Ishikawa (cell line): Measurements from ENCODE around the gene PTRH1.

Source experiments
- CEBPB ChIP-seq: IDR thresholded peaks from 2 replicates; pipeline ENCODE4 v1.6.1; 2012
- CREB1 ChIP-seq: IDR thresholded peaks from 2 replicates; pipeline ENCODE4 v1.6.1; 2012; ENCODE audit warnings: low read depth
- EGR1 ChIP-seq: IDR thresholded peaks from 2 replicates; pipeline ENCODE4 v1.6.1; 2012
- EP300 ChIP-seq: IDR thresholded peaks from 2 replicates; pipeline ENCODE4 v1.6.1; 2012; ENCODE audit warnings: borderline replicate concordance
- FOXM1 ChIP-seq: IDR thresholded peaks from 2 replicates; pipeline ENCODE4 v1.6.1; 2012; ENCODE audit warnings: low read depth, borderline replicate concordance
- MAX ChIP-seq: IDR thresholded peaks from 2 replicates; pipeline ENCODE4 v1.6.1; 2012
- NFIC ChIP-seq: IDR thresholded peaks from 2 replicates; pipeline ENCODE4 v1.6.1; 2012
- RAD21 ChIP-seq: IDR thresholded peaks from 2 replicates; pipeline ENCODE4 v1.6.1; 2012; ENCODE audit warnings: low read depth
- REST ChIP-seq: IDR thresholded peaks from 2 replicates; pipeline ENCODE4 v1.6.1; 2012; ENCODE audit warnings: low read depth, mild to moderate bottlenecking
- TAF1 ChIP-seq: IDR thresholded peaks from 2 replicates; pipeline ENCODE4 v1.6.1; 2012; ENCODE audit warnings: low read depth, mild to moderate bottlenecking
- TCF12 ChIP-seq: IDR thresholded peaks from 2 replicates; pipeline ENCODE4 v1.6.1; 2012; ENCODE audit warnings: low read depth
- YY1 ChIP-seq: IDR thresholded peaks from 2 replicates; pipeline ENCODE4 v1.6.1; 2012; ENCODE audit warnings: low read depth

GRCh38 chr9:127749090-127749787 is 33.8 kb upstream of the PTRH1 start:
- TF ChIP-seq REST (no peak), EP300 (no peak), MAX (no peak), RAD21 (no peak), YY1 (no peak), FOXM1 (no peak), CEBPB (no peak), CREB1 (no peak), TCF12 (no peak), TAF1 (no peak), EGR1 (no peak), NFIC (no peak)
